ENCODE data around the gene RTF1. TPM values are rescaled to one million over a fixed set of nuclear protein-coding genes. Genes with fewer than 3 reads are reported as not detected.
A peak's percentile ranks its signal among the peaks of the same experiment; 100 is the strongest.

RTF1 gene
- total and polyA plus RNA-seq, 7 experiments from 2014 or later: 11.7 to 41.3 (median 36.2) TPM

GRCh38 chr15:41504751-41505492 lies 88.0 kb downstream of the RTF1 start:
- H3K27ac Mint-ChIP-seq: no peak overlapping the region
- CTCF ChIA-PET: no interaction called here

GRCh38 chr15:41505776-41506175 lies 88.9 kb downstream of the RTF1 start:
- H3K4me3 Mint-ChIP-seq: no peak overlapping the region
- DNase-seq (no peak), ATAC-seq (no peak)
- Histone ChIP-seq H3K9me3 (ENCODE audit: control insufficient read depth in 2 of 3, low read length in 3 of 3) (no peaks in the 10 kb centered on the region), H3K27ac (ENCODE audit: low read depth, low read length) (no peak overlapping the region), H3K27me3 (ENCODE audit: control insufficient read depth in 2 of 2, insufficient read depth in 2 of 2, low read length in 2 of 2) (peaks cover 0 to 8% of the 10 kb centered on the region in 2 donors), H3K4me3 (ENCODE audit: low read length) (no peak overlapping the region), H3K36me3 (ENCODE audit: control insufficient read depth in 2 of 3, insufficient read depth in 3 of 3, low read length in 3 of 3) (no peaks in the 10 kb centered on the region), H3K4me1 (ENCODE audit: control insufficient read depth in 2 of 2, insufficient read depth in 2 of 2, low read length in 2 of 2) (peaks cover 7 to 18% of the 10 kb centered on the region in 2 donors)
- H3K4me1 Mint-ChIP-seq: peaks cover 0 to 23% (median 15%) of the 10 kb centered on the region in 7 donors
- intact Hi-C loops (cut with micrococcal nuclease): no loop called here
- ChIA-PET CTCF (interaction anchor here (2.6 kb wide), 1 partner anchor 40 kb away, joined by 15 read pairs; no protein-coding TSS in a partner anchor), POLR2A (interaction anchor here (0.5 to 0.7 kb wide), 2 partner anchors 25 to 321 kb away, joined by 3 to 5 read pairs; no protein-coding TSS in a partner anchor)
- H3K36me3 Mint-ChIP-seq: no peaks in the 10 kb centered on the region
- no peak overlapping the region for H3K27ac Mint-ChIP-seq
- H3K9me3 Mint-ChIP-seq: no peaks in the 10 kb centered on the region
- peaks cover 5 to 67% (median 18%) of the 10 kb centered on the region in 5 donors for H3K27me3 Mint-ChIP-seq

More at GRCh38 chr15:41504751-41505492, 88.0 kb downstream of the RTF1 start:
- no peaks in the 10 kb centered on the region for H3K36me3 Mint-ChIP-seq
- Histone ChIP-seq H3K36me3 (ENCODE audit: control insufficient read depth in 2 of 3, insufficient read depth in 3 of 3, low read length in 3 of 3) (no peaks in the 10 kb centered on the region), H3K9me3 (ENCODE audit: control insufficient read depth in 2 of 3, low read length in 3 of 3) (no peaks in the 10 kb centered on the region), H3K4me3 (ENCODE audit: low read length) (no peak overlapping the region), H3K4me1 (ENCODE audit: control insufficient read depth in 2 of 2, insufficient read depth in 2 of 2, low read length in 2 of 2) (peaks cover 8 to 18% of the 10 kb centered on the region in 2 donors), H3K27me3 (ENCODE audit: control insufficient read depth in 2 of 2, insufficient read depth in 2 of 2, low read length in 2 of 2) (peaks cover 0 to 14% of the 10 kb centered on the region in 2 donors), H3K27ac (ENCODE audit: low read depth, low read length) (no peak overlapping the region)
- peaks cover 13 to 67% (median 14%) of the 10 kb centered on the region in 5 donors for H3K27me3 Mint-ChIP-seq
- DNase-seq (no peak), ATAC-seq (no peak)
- H3K4me1 Mint-ChIP-seq: peaks cover 0 to 26% (median 13%) of the 10 kb centered on the region in 7 donors
- POLR2A ChIA-PET: no interaction called here
- H3K9me3 Mint-ChIP-seq: no peaks in the 10 kb centered on the region
- H3K4me3 Mint-ChIP-seq: no peak overlapping the region
- intact Hi-C loops (cut with micrococcal nuclease): loop anchor here in 1 of 2 donors (5.0 kb wide), 1 partner anchor 38 kb away; no protein-coding TSS in a partner anchor

- intact Hi-C loops (cut with micrococcal nuclease): loop anchor here in 1 of 2 donors (1.0 kb wide), 1 partner anchor 41 kb away; no protein-coding TSS in a partner anchor
- Mint-ChIP-seq H3K4me3 (no peak overlapping the region), H3K27ac (no peak overlapping the region), H3K36me3 (no peaks in the 10 kb centered on the region), H3K9me3 (no peaks in the 10 kb centered on the region), H3K4me1 (peaks cover 0 to 16% (median 10%) of the 10 kb centered on the region in 7 donors), H3K27me3 (peaks cover 0 to 62% (median 13%) of the 10 kb centered on the region in 5 donors)
- ChIA-PET POLR2A (no interaction called here), CTCF (interaction anchor here (2.6 kb wide), 1 partner anchor 41 kb away, joined by 15 read pairs; no protein-coding TSS in a partner anchor)
- Histone ChIP-seq H3K27ac (ENCODE audit: low read depth, low read length) (no peak overlapping the region), H3K9me3 (ENCODE audit: control insufficient read depth in 2 of 3, low read length in 3 of 3) (no peaks in the 10 kb centered on the region), H3K27me3 (ENCODE audit: control insufficient read depth in 2 of 2, insufficient read depth in 2 of 2, low read length in 2 of 2) (peaks cover 0 to 3% of the 10 kb centered on the region in 2 donors), H3K4me1 (ENCODE audit: control insufficient read depth in 2 of 2, insufficient read depth in 2 of 2, low read length in 2 of 2) (peaks cover 3 to 10% of the 10 kb centered on the region in 2 donors), H3K36me3 (ENCODE audit: control insufficient read depth in 2 of 3, insufficient read depth in 3 of 3, low read length in 3 of 3) (no peaks in the 10 kb centered on the region), H3K4me3 (ENCODE audit: low read length) (no peak overlapping the region)
- no peak for DNase-seq
- ATAC-seq: no peak
These were observed 90.0 kb downstream of the RTF1 start for GRCh38 chr15:41506796-41507341.

GRCh38 chr15:41507820-41508290 lies 91.0 kb downstream of the RTF1 start:
- H3K4me1 ChIP-seq (ENCODE audit: control insufficient read depth in 2 of 2, insufficient read depth in 2 of 2, low read length in 2 of 2): peaks cover 9 to 13% of the 10 kb centered on the region in 2 donors
- no peak overlapping the region for H3K4me3 ChIP-seq (ENCODE audit: low read length)
- ATAC-seq: no peak
- Mint-ChIP-seq H3K4me3 (no peak overlapping the region), H3K36me3 (no peaks in the 10 kb centered on the region), H3K4me1 (peaks cover 2 to 17% (median 12%) of the 10 kb centered on the region in 7 donors), H3K27ac (no peak overlapping the region), H3K9me3 (no peaks in the 10 kb centered on the region), H3K27me3 (peaks cover 10 to 64% (median 19%) of the 10 kb centered on the region in 5 donors)
- ChIA-PET POLR2A (no interaction called here), CTCF (interaction anchor here (0.5 to 2.6 kb wide), 2 partner anchors 42 to 408 kb away, joined by 5 to 15 read pairs; no protein-coding TSS in a partner anchor)
- H3K36me3 ChIP-seq (ENCODE audit: control insufficient read depth in 2 of 3, insufficient read depth in 3 of 3, low read length in 3 of 3): no peaks in the 10 kb centered on the region
- peaks cover 8 to 9% of the 10 kb centered on the region in 2 donors for H3K27me3 ChIP-seq (ENCODE audit: control insufficient read depth in 2 of 2, insufficient read depth in 2 of 2, low read length in 2 of 2)
- no peak for DNase-seq
- H3K27ac ChIP-seq (ENCODE audit: low read depth, low read length): no peak overlapping the region
- H3K9me3 ChIP-seq (ENCODE audit: control insufficient read depth in 2 of 3, low read length in 3 of 3): no peaks in the 10 kb centered on the region
- intact Hi-C loops (cut with micrococcal nuclease): loop anchor here in 1 of 2 donors (1.0 kb wide), 1 partner anchor 42 kb away; no protein-coding TSS in a partner anchor

- no peak for DNase-seq
- Histone ChIP-seq H3K27me3 (ENCODE audit: control insufficient read depth in 2 of 2, insufficient read depth in 2 of 2, low read length in 2 of 2) (peaks cover 8 to 18% of the 10 kb centered on the region in 2 donors), H3K4me3 (ENCODE audit: low read length) (no peak overlapping the region), H3K27ac (ENCODE audit: low read depth, low read length) (no peak overlapping the region), H3K4me1 (ENCODE audit: control insufficient read depth in 2 of 2, insufficient read depth in 2 of 2, low read length in 2 of 2) (peaks cover 9 to 22% of the 10 kb centered on the region in 2 donors), H3K36me3 (ENCODE audit: control insufficient read depth in 2 of 3, insufficient read depth in 3 of 3, low read length in 3 of 3) (no peaks in the 10 kb centered on the region), H3K9me3 (ENCODE audit: control insufficient read depth in 2 of 3, low read length in 3 of 3) (no peaks in the 10 kb centered on the region)
- CTCF ChIA-PET: no interaction called here
- H3K27me3 Mint-ChIP-seq: peaks cover 15 to 57% (median 17%) of the 10 kb centered on the region in 5 donors
- POLR2A ChIA-PET: interaction anchor here (1.0 kb wide), 1 partner anchor 33 kb away, joined by 3 read pairs; the partner anchor contains the start of gene RPAP1
- H3K9me3 Mint-ChIP-seq: no peaks in the 10 kb centered on the region
- H3K27ac Mint-ChIP-seq: no peak overlapping the region
- no peak for ATAC-seq
- intact Hi-C loops (cut with micrococcal nuclease): no loop called here
- peak overlapping the region in 3 of 10 donors; percentile 17 to 50 (median 39) for H3K4me3 Mint-ChIP-seq
- peaks cover 16 to 26% (median 24%) of the 10 kb centered on the region in 7 donors for H3K4me1 Mint-ChIP-seq
- peaks cover 0 to 2% (median 0%) of the 10 kb centered on the region in 5 donors for H3K36me3 Mint-ChIP-seq
These were observed 93.8 kb downstream of the RTF1 start for GRCh38 chr15:41510728-41511127.

- peaks cover 15 to 57% (median 17%) of the 10 kb centered on the region in 5 donors for H3K27me3 Mint-ChIP-seq
- Histone ChIP-seq H3K27me3 (ENCODE audit: control insufficient read depth in 2 of 2, insufficient read depth in 2 of 2, low read length in 2 of 2) (peaks cover 8 to 18% of the 10 kb centered on the region in 2 donors), H3K36me3 (ENCODE audit: control insufficient read depth in 2 of 3, insufficient read depth in 3 of 3, low read length in 3 of 3) (no peaks in the 10 kb centered on the region), H3K4me1 (ENCODE audit: control insufficient read depth in 2 of 2, insufficient read depth in 2 of 2, low read length in 2 of 2) (peaks cover 9 to 22% of the 10 kb centered on the region in 2 donors), H3K27ac (ENCODE audit: low read depth, low read length) (no peak overlapping the region), H3K9me3 (ENCODE audit: control insufficient read depth in 2 of 3, low read length in 3 of 3) (no peaks in the 10 kb centered on the region), H3K4me3 (ENCODE audit: low read length) (no peak overlapping the region)
- H3K4me1 Mint-ChIP-seq: peaks cover 16 to 26% (median 24%) of the 10 kb centered on the region in 7 donors
- no peak overlapping the region for H3K27ac Mint-ChIP-seq
- CTCF ChIA-PET: no interaction called here
- ATAC-seq: no peak
- peak overlapping the region in 2 of 10 donors; percentile 75 to 84 for H3K4me3 Mint-ChIP-seq
- POLR2A ChIA-PET: no interaction called here
- peaks cover 0 to 4% (median 0%) of the 10 kb centered on the region in 5 donors for H3K36me3 Mint-ChIP-seq
- no peaks in the 10 kb centered on the region for H3K9me3 Mint-ChIP-seq
- no peak for DNase-seq
- intact Hi-C loops (cut with micrococcal nuclease): no loop called here
These were observed 94.5 kb downstream of the RTF1 start for GRCh38 chr15:41511331-41511898.

Data from naive thymus-derived CD4-positive, alpha-beta T cell (primary cell).